Stimulated activated CD8-positive, alpha-beta memory T cell treated with anti-CD3 and anti-CD28 coated beads, Interleukin-4, amount 100 ng/mL, for 1 hour (primary cell): Measurements from ENCODE around the gene CYFIP2.

Experiments
- DNase-seq, 2 donors: peaks; one replicate each; pipeline ENCODE4 v3.0.0-alpha.2; 2020; ENCODE audit warnings: low read depth in 2 of 2, low spot score in 1 of 2

Gene CYFIP2

DNA sequence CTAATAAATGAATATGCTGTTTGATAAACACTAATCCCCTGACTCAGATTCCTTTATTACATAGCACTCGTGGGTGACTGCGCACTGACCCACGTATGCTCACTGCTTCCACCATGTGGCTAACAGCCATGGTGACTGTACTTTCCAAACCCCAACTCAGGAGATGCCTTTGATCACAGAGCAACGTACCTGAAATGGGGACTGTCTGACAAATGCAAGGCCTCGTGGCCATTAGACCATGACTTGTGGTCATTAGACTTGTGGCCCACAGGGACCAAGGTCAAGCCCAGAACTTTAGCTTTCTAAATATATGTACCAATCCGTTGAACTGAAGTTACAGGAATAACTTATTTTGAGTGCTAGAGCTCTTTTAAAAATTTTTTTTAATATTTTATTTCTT is 46.6 kb downstream of the CYFIP2 start:
- peak; percentile 27 to 42 for DNase-seq

DNA sequence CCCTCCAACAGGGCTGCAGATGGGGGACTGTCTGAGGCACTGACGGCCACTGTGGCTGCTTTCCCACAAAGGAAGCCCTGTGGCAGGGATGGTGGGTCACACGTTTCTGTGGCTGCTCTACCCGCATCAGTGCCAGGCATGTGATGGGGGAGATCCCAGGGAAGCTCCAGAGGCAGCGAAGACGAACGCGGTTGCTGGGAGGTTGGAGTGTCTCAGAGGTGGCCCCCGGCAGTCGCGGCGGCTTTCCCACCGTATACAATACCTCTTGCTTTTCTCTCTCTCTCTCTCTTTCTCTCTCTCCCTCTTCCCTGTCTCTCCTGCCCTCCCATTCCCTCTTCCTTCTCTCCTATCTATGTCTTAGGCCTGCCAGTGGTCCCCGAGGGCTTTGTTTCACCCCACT is 56.7 kb downstream of the CYFIP2 start:
- DNase-seq, result no peak

DNA sequence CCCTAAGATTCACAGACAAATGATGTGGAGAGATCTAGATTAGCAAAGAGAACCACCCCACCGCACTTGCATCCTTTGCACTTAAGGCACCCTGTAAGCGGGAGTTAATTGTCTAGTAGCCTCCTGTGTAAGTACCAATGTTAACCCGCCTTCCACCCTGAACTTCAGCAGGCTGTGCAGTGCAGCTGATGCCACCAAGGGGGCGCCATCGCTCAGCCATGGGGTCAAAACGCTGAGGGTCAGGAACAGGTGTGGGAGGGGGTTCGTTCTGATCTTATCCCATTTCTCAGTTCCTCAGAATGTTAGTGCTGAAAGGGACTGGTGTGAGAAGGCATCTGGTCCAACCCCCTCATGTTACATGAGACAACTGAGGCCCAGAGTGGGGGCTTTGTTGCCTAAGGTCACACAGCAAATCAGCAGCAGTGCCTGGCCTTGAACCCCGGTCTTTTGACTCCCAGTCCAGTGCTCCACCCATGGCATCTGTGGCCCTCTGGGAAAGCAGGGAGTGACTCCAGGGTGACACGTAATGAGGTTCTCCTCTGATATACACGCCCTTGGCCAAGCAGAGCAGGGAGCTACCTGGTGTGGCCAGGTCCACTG is 57.3 kb downstream of the CYFIP2 start:
- DNase-seq, result no peak

DNA sequence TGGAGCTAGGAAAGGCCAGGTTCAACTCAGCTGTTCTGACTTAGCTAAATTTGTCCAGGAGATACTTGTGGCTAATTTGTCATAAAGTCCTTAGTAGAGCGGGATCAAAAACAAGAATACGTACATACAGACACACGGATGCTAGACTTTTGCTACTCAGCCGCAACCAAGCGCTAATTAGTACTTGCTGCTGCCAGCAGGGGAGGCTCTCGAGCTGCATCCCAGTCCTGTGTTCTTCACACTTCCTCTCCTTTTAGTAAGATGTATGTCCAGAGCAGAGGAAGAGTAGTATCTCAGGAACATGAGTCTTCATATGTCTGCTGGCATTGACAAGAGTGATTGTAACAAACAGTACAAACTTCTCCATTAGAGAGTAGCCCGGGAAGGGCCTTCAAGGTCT is 58.3 kb downstream of the CYFIP2 start:
- no peak for DNase-seq

DNA sequence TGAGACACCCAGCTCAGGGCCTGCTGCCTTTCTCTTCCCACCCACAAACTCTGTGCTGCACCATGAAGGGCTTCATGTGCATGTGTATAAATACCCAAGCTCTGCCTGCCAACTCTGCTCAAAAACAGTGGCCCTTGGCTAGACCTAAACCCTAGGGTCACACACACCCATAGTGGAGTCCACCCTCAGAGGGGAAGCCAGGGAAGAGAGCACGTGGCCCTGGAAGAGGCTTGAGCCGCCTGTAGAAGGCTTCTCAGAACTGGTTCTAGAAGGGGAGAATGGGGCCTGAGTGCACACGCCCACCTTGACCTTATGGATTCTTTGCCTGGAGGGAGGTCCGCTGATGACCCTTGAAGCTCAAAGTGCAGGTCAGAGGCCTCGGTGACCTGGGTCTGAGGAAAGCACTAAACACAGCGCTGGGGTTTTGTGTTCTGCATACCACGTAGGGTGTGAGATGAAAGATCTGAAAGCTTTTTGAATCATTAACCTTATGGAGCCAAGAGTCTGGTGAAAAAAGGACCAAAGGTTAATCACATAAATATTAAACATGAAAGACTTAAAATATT is 60.6 kb downstream of the CYFIP2 start:
- DNase-seq, result no peak

DNA sequence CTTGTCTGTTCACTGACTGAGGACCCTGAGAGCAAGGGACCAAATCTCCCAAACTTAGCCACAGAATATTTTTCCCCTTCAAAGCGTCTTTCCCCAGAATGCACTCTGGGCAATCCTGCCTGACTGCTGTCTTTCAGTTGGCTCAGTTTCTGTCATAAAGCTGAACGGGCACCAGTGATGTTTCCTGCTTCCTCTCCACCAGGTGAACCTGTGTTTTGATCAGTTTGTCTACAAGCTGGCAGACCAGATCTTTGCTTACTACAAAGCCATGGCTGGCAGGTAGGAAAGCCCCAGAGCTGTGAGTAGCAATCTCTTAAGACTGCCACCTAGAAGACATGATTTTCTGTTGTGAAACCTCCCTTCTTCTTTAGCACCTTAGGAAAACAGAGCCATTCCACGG is 61.8 kb downstream of the CYFIP2 start:
- no peak for DNase-seq

DNA sequence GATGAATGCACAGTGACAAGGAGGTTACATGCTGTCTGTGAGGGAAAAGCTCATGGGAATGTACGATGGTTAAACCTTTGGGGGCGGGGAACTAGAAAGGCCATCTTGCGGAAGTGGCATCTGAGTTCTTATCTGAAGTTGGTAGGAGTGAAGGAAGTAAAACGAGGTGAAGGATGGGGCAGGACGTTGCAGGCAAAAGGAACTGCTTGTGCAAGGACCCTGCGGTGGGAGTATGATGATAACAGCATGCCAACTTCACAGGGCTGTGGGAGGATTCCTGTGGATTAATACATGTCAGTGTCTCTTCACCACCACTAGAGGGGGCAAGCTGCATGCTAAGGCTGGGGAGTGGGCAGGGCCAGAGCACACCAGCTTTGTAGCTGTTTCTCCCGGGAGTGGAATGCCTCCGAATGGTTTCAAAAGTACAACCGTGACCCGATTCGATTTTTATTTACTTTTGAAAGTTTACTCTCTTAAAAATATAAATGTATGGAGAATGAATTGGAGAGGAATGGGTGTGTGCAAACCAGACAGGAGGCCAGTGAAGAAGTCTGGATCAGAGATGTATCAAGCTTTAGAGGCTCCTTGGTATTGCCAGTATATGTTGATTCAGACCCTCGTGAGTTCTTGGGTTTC is 62.5 kb downstream of the CYFIP2 start:
- peak; percentile 23 to 32 for DNase-seq

DNA sequence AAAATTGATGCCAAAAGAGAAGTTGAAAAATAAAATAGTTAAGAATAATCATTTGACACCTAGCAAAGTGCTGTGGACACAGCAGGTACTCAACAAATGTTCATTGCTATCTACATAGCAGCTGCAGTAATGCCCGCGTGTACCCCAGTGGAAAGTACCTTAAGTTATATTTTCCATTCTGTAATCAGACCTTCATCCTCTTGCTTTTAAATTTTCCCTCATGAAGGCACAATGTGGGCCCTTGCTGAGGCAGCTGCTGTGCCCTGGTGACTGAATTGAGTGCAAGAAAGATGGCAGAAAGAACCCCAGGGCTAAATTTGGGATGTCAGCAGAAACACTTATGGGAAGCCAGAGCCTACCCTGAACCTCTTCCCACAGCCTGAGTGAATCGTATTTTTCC is 65.9 kb downstream of the CYFIP2 start:
- DNase-seq, result no peak

DNA sequence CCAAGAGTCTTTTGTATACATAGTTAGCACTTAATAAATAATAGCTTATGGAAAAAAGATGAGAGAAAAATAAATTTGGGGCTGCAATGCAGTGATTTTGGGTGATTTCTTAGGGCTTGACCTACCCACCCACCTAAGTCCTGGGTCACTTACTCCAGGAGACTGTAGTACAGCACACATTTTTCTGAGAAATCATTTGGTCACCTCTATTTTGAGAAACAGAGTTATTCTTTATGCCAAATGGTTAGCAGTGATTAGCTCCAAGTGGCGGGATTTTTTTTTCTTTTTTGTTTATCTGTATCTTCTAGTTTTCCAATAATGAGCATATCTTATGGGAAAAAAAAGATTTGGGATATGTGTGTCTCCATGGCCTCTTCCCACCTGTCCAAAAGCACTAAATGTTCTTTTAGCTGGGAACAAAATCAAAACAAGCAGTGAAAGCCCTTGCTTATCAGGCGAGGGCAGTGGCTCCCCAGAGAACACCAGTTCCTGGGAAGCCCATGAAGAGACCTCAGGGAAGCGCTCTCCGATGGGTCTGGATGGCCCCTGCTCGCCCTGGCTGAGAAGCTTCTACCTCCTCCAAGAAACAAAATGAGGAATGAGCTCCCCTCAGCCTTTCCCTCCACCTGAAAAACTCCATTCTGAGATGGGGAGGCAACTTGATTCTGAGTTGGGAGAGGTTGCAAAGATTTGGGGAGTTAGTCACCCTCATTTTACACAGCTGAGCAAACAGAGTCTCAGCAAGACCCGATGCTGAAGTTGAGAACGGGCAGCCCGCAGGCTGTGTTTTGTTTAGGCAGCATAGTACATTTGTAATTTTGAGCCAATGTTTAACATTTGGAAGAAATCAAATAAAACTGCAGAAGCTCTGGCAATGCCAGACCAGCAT is 69.9 kb downstream of the CYFIP2 start:
- DNase-seq, result no peak

DNA sequence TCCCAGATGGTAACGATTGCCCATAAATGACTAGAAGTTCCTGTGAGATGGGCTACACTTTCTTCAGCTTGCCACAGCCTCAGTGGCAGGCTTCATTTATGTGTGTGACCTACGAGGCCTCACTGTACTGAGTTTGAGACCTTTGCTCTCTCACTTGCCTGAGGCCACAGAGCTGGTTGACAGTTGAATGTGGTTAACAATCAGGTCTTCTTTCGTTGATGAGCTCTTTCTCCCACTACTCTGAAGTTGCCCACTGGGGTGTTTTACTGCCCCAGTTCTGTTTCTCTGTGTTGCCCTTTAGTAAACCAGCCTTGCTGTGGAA is 70.5 kb downstream of the CYFIP2 start:
- no peak for DNase-seq

DNA sequence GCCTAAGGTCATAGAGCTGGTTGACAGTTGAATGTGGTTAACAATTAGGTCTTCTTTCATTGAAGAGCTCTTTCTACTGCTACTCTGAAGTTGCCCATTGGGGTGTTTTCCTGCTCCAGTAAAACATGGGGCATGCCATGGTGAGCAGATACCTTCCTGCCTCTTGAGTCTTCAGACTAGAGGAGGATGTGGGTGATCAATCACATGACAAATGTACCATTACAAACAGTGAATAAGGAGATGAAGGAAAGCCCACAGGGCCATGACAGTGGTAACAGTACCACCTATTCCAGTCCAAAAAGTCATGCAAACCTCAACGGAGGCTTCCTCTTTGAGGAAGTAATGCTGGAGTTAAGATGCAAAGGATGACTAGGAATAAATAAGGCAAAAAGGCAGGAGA is 73.5 kb downstream of the CYFIP2 start:
- DNase-seq, result no peak

DNA sequence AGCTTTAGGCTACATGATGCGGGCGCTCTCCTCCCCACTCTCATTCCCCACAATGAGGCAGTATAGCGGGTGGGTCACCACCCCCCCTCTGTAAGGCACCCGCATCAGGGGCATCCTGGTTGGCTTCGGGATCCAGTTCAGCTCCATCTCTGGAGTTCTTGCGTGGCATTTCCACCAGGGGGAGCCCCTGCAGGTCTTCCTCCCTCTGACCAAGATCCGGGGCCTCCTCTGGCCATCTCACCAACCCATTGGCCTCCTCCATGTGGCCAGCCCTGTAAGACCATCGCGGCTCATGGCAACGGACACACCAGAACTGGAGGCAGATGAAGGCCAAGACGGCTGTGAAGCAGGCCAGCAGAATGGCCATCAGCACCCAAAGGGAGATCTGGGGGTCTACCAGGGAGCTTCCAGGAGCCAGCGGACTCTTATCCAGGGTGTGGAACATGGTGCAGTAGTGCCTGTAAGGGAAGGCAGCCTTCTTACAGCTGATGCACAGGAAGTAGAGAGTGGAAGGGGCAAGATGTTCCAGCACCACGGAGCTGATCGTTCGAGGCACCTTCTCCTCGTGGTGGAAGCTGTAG is 77.0 kb downstream of the CYFIP2 start:
- DNase-seq, result no peak

DNA sequence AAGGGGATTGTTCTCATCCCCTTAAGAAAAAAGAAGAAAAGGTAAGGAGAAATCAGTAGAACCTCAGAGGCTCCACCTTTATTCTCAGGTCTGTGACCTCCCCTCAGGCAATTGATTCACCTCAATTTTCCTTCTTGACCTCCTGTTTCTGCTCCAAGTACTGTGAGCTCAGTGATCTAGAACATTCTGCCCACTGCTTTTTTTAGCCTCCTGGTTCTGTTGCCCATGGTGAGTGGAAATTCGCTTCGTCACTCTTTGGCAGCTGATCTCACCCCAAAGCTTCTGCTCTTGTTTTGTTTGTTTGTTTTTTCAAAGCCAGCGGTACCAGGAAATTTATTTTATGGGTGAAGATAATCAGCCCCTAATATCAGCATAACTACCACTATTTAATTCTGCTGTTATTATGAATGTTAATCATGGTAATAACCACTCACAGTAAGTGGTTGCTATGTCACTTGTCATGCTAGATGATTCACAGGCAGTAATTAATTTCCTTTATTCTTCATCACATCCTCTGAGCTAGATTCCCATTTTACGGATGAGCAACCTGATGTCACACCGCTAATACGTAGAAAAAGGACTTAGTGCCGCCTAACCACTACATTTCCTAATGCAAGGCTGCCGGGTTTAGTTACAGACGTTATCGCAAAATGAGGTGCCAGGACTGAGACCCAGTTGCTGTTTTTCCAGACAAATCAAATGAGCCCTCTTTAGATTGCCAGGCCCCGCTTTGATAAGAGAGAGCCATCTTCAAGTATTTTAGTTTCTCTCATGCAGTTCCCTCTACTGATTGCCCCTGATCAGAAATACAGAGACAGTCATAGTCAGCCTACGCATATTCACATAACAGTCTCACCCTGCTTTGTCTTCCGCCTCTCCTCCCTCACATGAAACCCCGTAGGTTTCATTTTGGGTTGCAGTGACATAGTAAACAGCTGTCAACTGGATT is 78.2 kb downstream of the CYFIP2 start:
- DNase-seq, result no peak

DNA sequence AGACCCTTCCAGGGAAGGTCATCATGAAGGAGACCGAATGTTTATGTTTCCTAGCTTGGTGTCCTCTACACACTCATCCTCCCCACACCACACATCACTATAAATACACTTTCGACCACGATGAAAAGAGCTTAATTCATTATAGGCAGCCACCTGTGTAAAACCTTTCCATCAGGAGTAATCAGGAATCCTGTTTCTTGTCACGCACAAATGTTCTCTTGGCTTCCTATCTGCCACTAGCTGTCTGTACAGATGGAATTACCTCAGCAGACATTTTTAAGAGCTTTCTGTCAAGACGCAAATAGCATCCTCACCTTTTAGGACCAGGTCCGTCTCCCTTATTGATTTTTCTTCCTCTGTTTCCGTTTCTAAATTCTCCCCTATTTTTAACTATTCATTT is 79.1 kb downstream of the CYFIP2 start:
- DNase-seq, result no peak

DNA sequence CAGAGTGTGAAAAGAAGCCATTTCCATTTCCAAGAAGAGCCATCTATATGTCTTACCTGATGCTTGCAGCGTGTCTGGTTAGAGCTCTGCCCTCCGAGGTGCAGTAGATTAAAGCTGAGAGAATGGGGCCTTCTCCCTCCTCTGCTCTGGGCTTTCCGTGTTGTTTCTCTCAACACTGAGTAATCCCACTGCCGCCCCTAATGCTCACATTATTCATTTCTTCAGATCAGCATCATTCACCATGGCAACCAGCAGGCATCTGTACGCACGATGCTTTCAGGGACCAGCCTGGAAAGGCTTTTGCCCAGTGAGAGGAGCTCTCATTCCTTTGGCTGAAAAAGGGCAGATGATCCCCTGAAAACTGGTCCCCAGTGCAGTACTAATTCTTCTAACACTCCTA is 79.6 kb downstream of the CYFIP2 start:
- DNase-seq, result no peak

DNA sequence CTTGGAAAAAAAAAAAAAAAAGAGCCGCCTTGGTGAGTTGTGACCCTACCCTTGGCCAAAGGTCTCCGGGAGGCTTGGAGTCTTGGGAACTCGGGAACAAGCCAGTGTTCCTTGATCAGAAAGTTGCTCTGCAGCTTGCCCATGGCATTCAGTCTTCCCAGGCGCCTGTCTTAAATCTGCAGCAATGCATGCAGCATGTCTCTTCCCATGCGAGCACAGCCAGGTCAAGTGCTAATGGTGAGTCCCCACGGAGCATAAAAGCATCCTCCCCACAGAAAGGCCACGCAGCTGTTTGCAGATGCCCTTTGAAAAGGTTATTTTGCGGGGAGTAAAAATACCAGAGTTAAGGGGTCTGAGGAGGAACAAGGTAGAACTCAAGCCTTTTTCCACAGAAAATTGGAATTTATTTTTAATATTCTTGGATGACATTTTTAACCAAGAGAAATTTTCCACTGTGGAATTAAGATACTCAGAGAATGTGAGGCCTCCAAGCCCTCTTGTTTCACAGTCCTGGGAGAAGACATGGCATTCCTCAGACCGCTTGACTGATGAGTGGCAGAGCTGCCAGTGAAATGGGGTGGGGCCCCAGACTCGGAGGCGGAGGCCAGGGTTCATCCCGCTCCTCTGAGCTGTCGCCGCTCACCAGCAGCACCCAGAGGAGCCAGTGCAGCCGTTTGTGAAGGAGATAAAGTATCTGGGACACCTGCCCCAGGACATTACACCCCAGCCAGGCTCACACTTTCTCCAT is 81.6 kb downstream of the CYFIP2 start:
- DNase-seq, result no peak

DNA sequence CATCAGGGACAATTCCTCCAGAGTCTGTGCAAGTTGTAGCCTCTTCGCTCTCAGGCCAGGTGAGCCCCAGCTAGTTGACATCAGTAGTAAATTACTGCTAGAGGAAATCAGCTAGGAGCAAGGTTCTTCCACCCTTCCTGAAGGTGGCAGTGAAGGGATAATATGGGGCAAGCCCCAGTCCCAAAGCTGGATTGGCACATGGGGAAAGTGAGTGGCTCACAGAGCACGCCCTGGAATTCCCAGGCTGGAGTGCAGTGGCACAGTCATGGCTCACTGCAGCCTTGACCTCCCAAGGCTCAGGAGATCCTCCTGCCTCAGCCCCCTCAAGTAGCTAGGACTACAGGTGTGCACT is 82.1 kb downstream of the CYFIP2 start:
- DNase-seq, result no peak

DNA sequence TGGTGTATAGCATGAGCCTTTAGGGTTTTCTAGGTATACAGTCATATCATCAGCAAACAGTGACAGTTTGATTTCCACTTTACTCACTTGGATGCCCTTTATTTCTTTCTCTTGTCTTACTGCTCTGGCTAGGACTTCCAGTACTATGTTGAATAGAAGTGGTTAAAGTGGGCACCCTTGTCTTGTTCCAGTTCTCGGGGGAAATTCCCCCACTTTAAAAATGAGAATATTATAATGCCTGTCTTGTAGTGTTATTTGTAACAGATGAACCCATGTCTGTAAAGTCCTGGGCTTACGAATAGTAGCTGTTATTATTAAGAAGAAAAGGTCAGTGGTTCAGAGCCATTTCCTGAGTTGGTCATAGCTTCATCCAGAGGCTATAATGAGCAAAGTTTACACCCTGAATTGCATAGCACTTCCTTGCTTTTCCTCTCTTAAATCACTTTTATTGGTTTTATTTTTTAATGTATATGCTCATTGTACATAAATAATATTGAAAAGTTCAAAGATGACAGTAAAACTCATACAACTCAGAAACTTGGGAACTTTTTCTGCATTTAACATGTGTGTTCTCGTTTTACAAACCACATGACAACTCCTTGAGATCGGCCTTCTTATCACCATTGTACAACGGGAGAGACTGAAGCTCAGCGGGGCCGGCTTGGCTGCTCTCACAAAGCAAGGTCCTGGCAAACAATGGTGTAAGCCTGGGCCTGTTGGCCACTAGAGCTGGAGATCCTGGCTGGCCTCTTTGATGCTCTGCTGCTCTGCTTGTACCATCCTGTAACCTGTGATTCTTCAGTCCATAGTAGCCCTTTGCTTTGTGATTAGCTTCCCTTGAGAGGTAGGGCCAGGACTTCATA is 85.2 kb downstream of the CYFIP2 start:
- no peak for DNase-seq

DNA sequence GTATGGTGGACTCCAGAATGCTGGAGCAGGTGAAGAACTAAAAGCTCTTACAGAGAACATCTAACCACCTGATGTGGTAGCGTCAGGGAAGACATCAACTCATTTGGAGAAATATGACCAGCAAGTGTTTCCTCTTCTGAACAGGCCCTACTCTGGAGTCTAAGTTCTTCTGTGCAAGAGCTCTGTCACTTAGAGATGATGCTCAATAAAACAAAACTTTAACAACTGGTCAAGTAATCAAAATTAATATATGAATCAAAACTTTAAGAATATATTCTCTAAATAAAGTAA is 85.8 kb downstream of the CYFIP2 start:
- DNase-seq, result no peak
